Pancreas (tissue), 10 donors: Measurements from ENCODE around the gene F11R. TPM values are rescaled to one million over a fixed set of nuclear protein-coding genes. Genes with fewer than 3 reads are reported as not detected.

ENCODE experiments used
- ATAC-seq, 4 donors: fragments of 200-7000 bp; cut with Tn5 transposase; one replicate each; pipeline versions ENCODE4 v1.8.0 to v1.9.1; 2020; ENCODE audit warnings: mild to moderate bottlenecking in 4 of 4, moderate library complexity in 4 of 4
- DNase-seq, 6 donors: peaks; one replicate each; pipeline ENCODE4 v3.0.0-alpha.2; 2020
- FAIRE-seq: peaks from 2 replicates; lab custom pipeline; 2012; peaks lifted over from hg19 to GRCh38; lab: Jason Lieb, UNC
- H3K27ac ChIP-seq, 4 donors: fragments of 200-600 bp; sonication (generic); 1 replicate in 3 of 4; 2 replicates in 1 of 4; pipeline versions ENCODE4 v1.5.0 to v1.8.0; 2020
- H3K27me3 ChIP-seq, 4 donors: fragments of 200-600 bp; one replicate each; pipeline ENCODE4 v1.8.0; 2021
- H3K36me3 ChIP-seq, 3 donors: fragments of 200-600 bp; sonication (generic) in 1 of 3; one replicate each; pipeline versions ENCODE4 v1.5.0 to v1.8.0; 2020 to 2021
- H3K4me1 ChIP-seq, 3 donors: fragments of 200-600 bp; one replicate each; pipeline ENCODE4 v1.8.0; 2021
- H3K4me3 ChIP-seq, 4 donors: fragments of 200-600 bp; sonication (generic) in 2 of 4; one replicate each; pipeline versions ENCODE4 v1.5.0 to v1.8.0; 2020 to 2021
- H3K9me3 ChIP-seq, 4 donors: fragments of 200-600 bp; one replicate each; pipeline ENCODE4 v1.8.0; 2021
- CTCF ChIP-seq, 4 donors: fragments of 200-600 bp; sonication (generic) in 3 of 4; IDR thresholded peaks; one replicate each; pipeline versions ENCODE4 v1.5.0 to v1.8.0; 2021; ENCODE audit warnings: antibody characterized with exemption in 4 of 4
- WGBS, 2 donors: extraction: QIAGEN DNeasy Blood & Tissue Kit; methylation state at CpG; one replicate each; pipeline ENCODE4 v1.1.7; 2013; 5-methylcytosine and 5-hydroxymethylcytosine counted together
- intact Hi-C, 3 donors: fragments of 100-400 bp; cut with DNase I; formaldehyde crosslinking; loops; one replicate each; pipeline versions ENCODE4 v1.11.1 to v1.14.2; 2022
- polyA plus RNA-seq, 2 donors: library from polyadenylated mRNA; stranded (reverse); fragments of 200-250 nt; gene quantifications; one replicate each; pipeline ENCODE4 v1.2.3, GENCODE V29; 2013
- total RNA-seq, 6 donors: library from RNA; stranded (reverse); fragmentation: NEBNext Ultra II Directional in 4 of 6; extraction: Animal tissue kit (Norgen Biotek cat#: 25700) in 4 of 6; gene quantifications; one replicate each; pipeline versions ENCODE4 v1.2.1 to v1.2.4, GENCODE V29; 2021 to 2023
- donor health status: healthy with polysubstance abuse.
- donor health status: DM: no; HTN: no; CAD: no; lungs with moderate emphysema.
- donor health status: DM: no; HTN: no; CAD: no.
- donor health status: control.
- donor health status: control.
- donor health status: Bipolar disorder and iron deficiency.
- donor health status: DM: yes; HTN: yes; CAD: no.
- donor health status: DM: no; HTN: no; CAD: no.
- donor health status: DM: no; HTN: no; CAD: no.
- donor health status: DM: yes; HTN: yes; CAD: no.

The F11R gene
- total RNA-seq (10 to 100 TPM; 30.0 to 59.5 (median 38.2) TPM), polyA plus RNA-seq (10 to 100 TPM; 22.7 to 23.6 TPM)

DNA sequence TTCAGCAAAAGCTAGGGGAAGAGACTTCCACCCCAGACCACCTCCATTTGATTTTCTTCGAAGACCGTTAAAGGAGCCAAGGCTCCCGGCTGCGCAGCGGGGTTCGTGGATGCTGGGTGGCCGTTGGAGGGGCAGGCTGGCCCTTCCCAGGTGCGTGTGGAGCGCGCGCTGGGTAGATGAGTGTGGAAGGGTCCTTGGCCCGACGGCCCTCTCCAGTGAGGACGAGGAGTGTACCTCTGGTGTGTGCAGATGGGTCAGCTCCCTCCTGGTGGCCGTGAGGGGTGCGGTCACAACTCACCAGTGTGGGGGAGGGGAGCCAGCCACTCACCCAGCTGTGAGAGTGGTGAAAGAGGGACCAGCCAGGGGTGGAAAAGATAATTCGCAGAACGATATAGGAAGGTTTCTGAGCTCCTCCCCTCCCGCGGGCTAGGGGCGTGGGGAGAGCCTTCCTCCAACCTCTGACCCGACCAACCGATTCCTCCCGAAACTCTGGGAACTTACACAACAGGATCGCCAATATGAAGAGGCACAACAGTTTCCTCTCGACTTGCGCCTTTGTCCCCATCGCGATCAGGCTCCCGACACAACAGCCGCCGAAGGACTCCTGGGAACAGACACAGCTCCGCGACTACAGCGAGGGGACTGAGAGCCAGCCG, at the start of gene F11R:
Gene F11R (minus strand): TSS at position 644 of the 656 bp plus-strand sequence. CDS start 79 bp downstream, at position 565.
- H3K36me3 ChIP-seq: no peaks in the 10 kb centered on the region
- peak within 1 kb of the TSS; percentile 85 to 93 (median 88) for H3K27ac ChIP-seq
- peaks cover 12 to 33% (median 26%) of the 10 kb centered on the region in 3 donors for H3K4me1 ChIP-seq
- DNase-seq (peak in 5 of 6 donors; percentile 55 to 78 (median 71)), ATAC-seq (peak; percentile 46 to 67 (median 52)), FAIRE-seq (no peak)
- peak in 2 of 4 donors; percentile 10 to 11 for TF ChIP-seq CTCF (IDR thresholded peaks at IDR 0.05)
- 0 to 1% methylated on average over 32 to 36 of the region's 36 CpGs for WGBS, 2 donors
- peak within 1 kb of the TSS; percentile 47 to 88 (median 74) for H3K4me3 ChIP-seq
- no peaks in the 10 kb centered on the region for H3K27me3 ChIP-seq
- no peaks in the 10 kb centered on the region for H3K9me3 ChIP-seq
- intact Hi-C loops: no loop called here

- FAIRE-seq (no peak), DNase-seq (peak in 1 of 6 donors; percentile 67), ATAC-seq (peak in 3 of 4 donors; percentile 20 to 68 (median 58))
- WGBS, 2 donors: 81 to 85% methylated on average over 9 of the region's 9 CpGs
- no peak for TF ChIP-seq CTCF (IDR thresholded peaks at IDR 0.05)
- intact Hi-C loops: no loop called here
- Histone ChIP-seq H3K4me3 (peak within 1 kb of the TSS in 2 of 4 donors; percentile 7 to 32), H3K27ac (peak within 1 kb of the TSS in 2 of 4 donors; percentile 52 to 58), H3K27me3 (no peaks in the 10 kb centered on the region), H3K9me3 (no peaks in the 10 kb centered on the region), H3K36me3 (no peaks in the 10 kb centered on the region), H3K4me1 (no peaks in the 10 kb centered on the region)
These were observed 48.8 kb upstream of the F11R start, which contains the start of gene ARHGAP30 for GRCh38 chr1:161069731-161070270. TSS of gene ARHGAP30 (minus strand) at chr1:161069891. CDS start at chr1:161069624, 267 bp downstream.

- peak overlapping the region in 2 of 4 donors; percentile 7 to 32 for H3K4me3 ChIP-seq
- ATAC-seq (no peak), DNase-seq (no peak), FAIRE-seq (no peak)
- no peaks in the 10 kb centered on the region for H3K27me3 ChIP-seq
- WGBS, 2 donors: 81 to 86% methylated on average over 9 of the region's 9 CpGs
- intact Hi-C loops: no loop called here
- H3K36me3 ChIP-seq: no peaks in the 10 kb centered on the region
- H3K9me3 ChIP-seq: no peaks in the 10 kb centered on the region
- no peak for TF ChIP-seq CTCF (IDR thresholded peaks at IDR 0.05)
- no peaks in the 10 kb centered on the region for H3K4me1 ChIP-seq
- H3K27ac ChIP-seq: peak overlapping the region in 2 of 4 donors; percentile 52 to 58
These were observed 48.3 kb upstream of the F11R start for GRCh38 chr1:161069241-161069640.

DNA sequence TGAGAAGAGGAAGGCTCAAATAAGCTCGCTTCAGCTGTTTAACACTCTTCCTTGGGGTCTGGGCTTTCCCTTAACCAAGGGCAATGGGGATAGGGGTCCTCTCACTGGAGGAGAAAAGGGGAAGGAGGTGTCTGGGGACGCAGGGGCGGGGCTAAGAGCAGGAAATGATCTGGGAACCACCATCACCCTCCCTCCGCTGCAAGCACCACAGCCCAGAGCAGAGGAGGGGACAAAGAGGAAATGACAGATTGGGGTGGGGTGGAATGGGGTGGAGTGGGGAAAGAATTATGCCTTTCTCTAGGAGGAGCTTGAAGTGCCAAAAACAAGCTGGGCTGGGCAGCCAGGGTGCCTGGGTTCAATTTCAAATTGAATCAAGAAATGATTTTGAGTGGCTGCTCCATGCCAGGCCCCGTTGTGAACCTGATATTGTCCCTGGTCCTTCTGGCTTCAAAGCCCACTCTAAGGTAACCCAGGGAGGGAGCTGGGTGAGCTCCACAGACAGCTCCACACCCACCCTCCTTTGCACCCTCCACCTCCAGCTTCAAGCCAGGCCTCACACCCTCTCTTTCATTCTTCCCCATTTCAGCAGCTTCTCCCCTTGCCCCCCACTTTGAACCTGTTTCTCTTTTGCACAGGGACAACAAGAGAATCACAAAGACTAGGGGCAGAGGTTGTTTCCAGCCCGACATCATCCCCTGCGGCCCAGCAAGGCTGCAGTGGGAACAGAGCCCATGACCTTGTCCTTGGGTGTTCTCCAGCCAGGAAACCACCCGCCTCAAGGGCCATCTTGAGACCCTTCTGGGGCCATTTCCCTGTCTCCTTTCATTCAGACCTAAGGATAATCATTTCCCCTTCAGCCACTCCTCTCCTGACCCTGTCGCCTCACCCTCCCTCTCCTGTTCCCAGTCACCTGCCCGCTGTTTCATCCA, 47.6 kb upstream of the F11R start:
- Histone ChIP-seq H3K27me3 (no peaks in the 10 kb centered on the region), H3K4me3 (peak overlapping the region in 1 of 4 donors; percentile 32), H3K4me1 (no peaks in the 10 kb centered on the region), H3K27ac (peak overlapping the region in 2 of 4 donors; percentile 52 to 58), H3K36me3 (no peaks in the 10 kb centered on the region), H3K9me3 (no peaks in the 10 kb centered on the region)
- intact Hi-C loops: no loop called here
- 73% methylated on average over 10 of the region's 10 CpGs for WGBS, 2 donors
- no peak for FAIRE-seq
- ATAC-seq: peak in 3 of 4 donors; percentile 49 to 75 (median 70)
- TF ChIP-seq CTCF (IDR thresholded peaks at IDR 0.05): no peak
- DNase-seq: peak in 1 of 6 donors; percentile 52
